ENCODE results near the gene ADISSP.

ADISSP gene

GRCh38 chr20:3785240-3786125 is 17.9 kb upstream of the ADISSP start:
- no peak for DNase-seq (ENCODE audit: low spot score)
- no peak for TF ChIP-seq CTCF (IDR thresholded peaks at IDR 0.05; ENCODE audit: borderline replicate concordance, control extremely low read depth, extremely low read depth, insufficient read depth, missing control alignments)
- in situ Hi-C loops (cut with MboI; ENCODE audit: low sequenced_read_pairs, unreplicated experiment), result no loop called here

- in situ Hi-C loops (cut with MboI; ENCODE audit: low sequenced_read_pairs, unreplicated experiment), result no loop called here
Measured at GRCh38 chr20:3784863-3785239, 17.3 kb upstream of the ADISSP start.

DNA sequence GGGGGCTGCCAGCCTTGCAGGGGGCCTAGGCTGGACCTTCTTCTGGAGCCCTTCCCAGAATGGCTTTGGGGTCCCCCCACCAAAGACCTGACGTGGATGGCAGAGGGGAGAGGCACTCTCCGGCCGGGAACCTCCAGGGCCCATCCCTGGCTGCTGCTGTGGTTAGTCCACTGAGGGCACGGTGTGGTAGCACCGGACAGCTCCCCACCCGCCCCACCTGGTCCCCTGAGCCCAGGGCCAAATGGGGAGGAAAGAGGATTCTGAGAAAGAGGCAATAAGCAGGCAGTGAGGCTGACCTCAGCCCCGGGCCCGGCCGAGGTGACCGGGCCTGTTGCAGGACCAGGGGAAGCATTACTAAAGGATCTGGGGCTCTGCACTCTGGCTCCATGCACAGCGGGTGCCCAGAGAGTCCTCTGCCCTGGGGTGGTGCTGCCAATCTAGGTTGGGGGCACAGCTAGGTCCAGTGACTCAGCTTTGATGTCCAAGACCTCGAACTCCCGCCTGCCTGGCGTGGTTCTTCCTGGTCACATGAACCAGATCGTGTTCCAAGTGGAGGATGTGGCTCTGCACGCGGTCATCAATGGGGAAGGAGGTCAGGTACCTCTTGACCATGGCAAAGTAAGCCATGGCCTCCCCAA is 16.8 kb upstream of the ADISSP start:
- no peak for DNase-seq (ENCODE audit: low spot score)
- TF ChIP-seq CTCF (IDR thresholded peaks at IDR 0.05; ENCODE audit: borderline replicate concordance, control extremely low read depth, extremely low read depth, insufficient read depth, missing control alignments), result no peak
- in situ Hi-C loops (cut with MboI; ENCODE audit: low sequenced_read_pairs, unreplicated experiment), result no loop called here

More at GRCh38 chr20:3784863-3785239, 17.3 kb upstream of the ADISSP start:
- TF ChIP-seq CTCF (IDR thresholded peaks at IDR 0.05; ENCODE audit: borderline replicate concordance, control extremely low read depth, extremely low read depth, insufficient read depth, missing control alignments), result no peak
- no peak for DNase-seq (ENCODE audit: low spot score)

GRCh38 chr20:3783511-3784195 is 16.1 kb upstream of the ADISSP start:
- no peak for TF ChIP-seq CTCF (IDR thresholded peaks at IDR 0.05; ENCODE audit: borderline replicate concordance, control extremely low read depth, extremely low read depth, insufficient read depth, missing control alignments)
- no peak for DNase-seq (ENCODE audit: low spot score)
- in situ Hi-C loops (cut with MboI; ENCODE audit: low sequenced_read_pairs, unreplicated experiment), result no loop called here

DNA sequence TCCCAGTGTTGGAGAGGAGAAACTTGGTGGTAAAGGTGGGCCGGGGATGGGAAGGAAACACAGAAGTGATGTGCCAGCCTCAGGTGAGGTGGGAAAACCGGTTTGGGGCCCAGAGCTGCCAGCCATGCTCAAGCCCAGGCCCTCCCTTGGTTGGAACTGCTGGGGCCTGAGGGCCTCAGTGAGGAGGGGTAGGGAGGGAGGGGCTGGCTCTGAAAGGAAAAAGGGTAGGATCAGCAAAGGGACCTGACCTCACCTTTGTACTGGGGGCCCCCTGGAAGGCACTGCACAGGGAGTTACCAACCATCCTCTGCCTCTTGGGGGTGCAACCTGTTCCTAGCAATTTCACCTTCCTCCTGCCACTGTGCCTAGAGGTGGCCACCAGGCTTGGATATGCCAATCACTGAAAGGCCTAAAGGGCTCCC is 15.5 kb upstream of the ADISSP start:
- in situ Hi-C loops (cut with MboI; ENCODE audit: low sequenced_read_pairs, unreplicated experiment), result no loop called here

More for the DNA sequence above, 15.5 kb upstream of the ADISSP start:
- TF ChIP-seq CTCF (IDR thresholded peaks at IDR 0.05; ENCODE audit: borderline replicate concordance, control extremely low read depth, extremely low read depth, insufficient read depth, missing control alignments), result no peak
- DNase-seq (ENCODE audit: low spot score), result no peak
